ENCODE results near the gene TPM4.

The TPM4 gene

GRCh38 chr19:16131648-16132047, 55.4 kb downstream of the TPM4 start:
- no peak for DNase-seq (ENCODE audit: low spot score)

GRCh38 chr19:16133818-16134217, 57.5 kb downstream of the TPM4 start:
- no peak for DNase-seq (ENCODE audit: low spot score)

- no peak for DNase-seq (ENCODE audit: low spot score)
Measured at GRCh38 chr19:16134510-16134909, 58.2 kb downstream of the TPM4 start.

GRCh38 chr19:16135430-16136127, 59.3 kb downstream of the TPM4 start:
- no peak for DNase-seq (ENCODE audit: low spot score)

- no peak for DNase-seq (ENCODE audit: low spot score)
Measured at GRCh38 chr19:16136185-16136999, 60.1 kb downstream of the TPM4 start.

GRCh38 chr19:16139752-16140151, 63.5 kb downstream of the TPM4 start:
- no peak for DNase-seq (ENCODE audit: low spot score)

- DNase-seq (ENCODE audit: low spot score), result no peak
Measured at GRCh38 chr19:16141043-16141442, 64.7 kb downstream of the TPM4 start.

- no peak for DNase-seq (ENCODE audit: low spot score)
Measured at GRCh38 chr19:16142032-16142580, 65.8 kb downstream of the TPM4 start.

GRCh38 chr19:16143399-16144215, 67.3 kb downstream of the TPM4 start, which contains the start of gene HSH2D:
Gene HSH2D, plus strand, starts transcription at chr19:16143685. Its CDS starts 5,066 bp downstream, at chr19:16148751.
- peak; percentile 72 for DNase-seq (ENCODE audit: low spot score)

- no peak for DNase-seq (ENCODE audit: low spot score)
Measured at GRCh38 chr19:16144216-16144581, 67.9 kb downstream of the TPM4 start.

- DNase-seq (ENCODE audit: low spot score), result no peak
Measured at GRCh38 chr19:16146112-16146511, 69.8 kb downstream of the TPM4 start.

- no peak for DNase-seq (ENCODE audit: low spot score)
Measured at GRCh38 chr19:16148443-16149229, 72.3 kb downstream of the TPM4 start.
